Natural killer cell (primary cell): Measurements from ENCODE around the gene RABGAP1L. TPM values are rescaled to one million over a fixed set of nuclear protein-coding genes. Genes with fewer than 3 reads are reported as not detected.
A peak's percentile ranks its signal among the peaks of the same experiment; 100 is the strongest.

ENCODE experiments used
- ATAC-seq, 3 donors: fragments of 150-1000 bp in 2 of 3; fragments of 200-7000 bp in 1 of 3; cut with Tn5 transposase; 1 replicate in 1 of 3; 2 replicates in 2 of 3; pipeline ENCODE4 v1.10.0; 2021; ENCODE audit warnings: mild to moderate bottlenecking in 2 of 3, moderate library complexity in 2 of 3
- DNase-seq, 2 donors: peaks; one replicate each; pipeline versions ENCODE4 v3.0.0 to v3.0.0-alpha.2; 2013 to 2021; ENCODE audit warnings: mixed read lengths in 1 of 2
- H3K27ac ChIP-seq: one replicate; pipeline ENCODE4 v1.5.1; 2013; ENCODE audit warnings: mild to moderate bottlenecking, low read length
- H3K27me3 ChIP-seq: one replicate; pipeline ENCODE4 v1.6.1; 2013; ENCODE audit warnings: low read length; ENCODE audit not compliant: control insufficient read depth, insufficient read depth
- H3K36me3 ChIP-seq: one replicate; pipeline ENCODE4 v1.6.1; 2013; ENCODE audit warnings: low read length; ENCODE audit not compliant: control insufficient read depth, insufficient read depth
- H3K4me1 ChIP-seq: one replicate; pipeline ENCODE4 v1.6.1; 2013; ENCODE audit warnings: low read length; ENCODE audit not compliant: control insufficient read depth, insufficient read depth
- H3K4me3 ChIP-seq: one replicate; pipeline ENCODE4 v1.5.1; 2013; ENCODE audit warnings: low read length
- H3K9me3 ChIP-seq: one replicate; pipeline ENCODE4 v1.6.1; 2013; ENCODE audit warnings: low read length; ENCODE audit not compliant: control insufficient read depth, insufficient read depth
- H3K27ac Mint-ChIP-seq, 2 donors: one replicate each; pipeline ENCODE4 v1.8.0; 2022; ENCODE audit warnings: mild to moderate bottlenecking in 2 of 2, mixed read lengths in 2 of 2, moderate library complexity in 1 of 2
- H3K27me3 Mint-ChIP-seq, 2 donors: one replicate each; pipeline ENCODE4 v1.8.0; 2022; ENCODE audit warnings: low read depth in 2 of 2, mixed read lengths in 2 of 2
- H3K36me3 Mint-ChIP-seq: one replicate; pipeline ENCODE4 v1.8.0; 2022; ENCODE audit warnings: mixed read lengths
- H3K4me1 Mint-ChIP-seq, 2 donors: one replicate each; pipeline ENCODE4 v1.8.0; 2022; ENCODE audit warnings: mixed read lengths in 2 of 2
- H3K4me3 Mint-ChIP-seq: one replicate; pipeline ENCODE4 v1.8.0; 2022; ENCODE audit warnings: mild to moderate bottlenecking, moderate library complexity, mixed read lengths
- H3K9me3 Mint-ChIP-seq, 2 donors: one replicate each; pipeline ENCODE4 v1.8.0; 2022; ENCODE audit warnings: mixed read lengths in 2 of 2
- CTCF ChIP-seq: fragments of 200-600 bp; IDR thresholded peaks from one replicate; pipeline ENCODE4 v1.8.0; 2022; ENCODE audit warnings: antibody characterized with exemption
- WGBS: methylation state at CpG from one replicate; pipeline ENCODE4 v1.1.7; 2013; ENCODE audit warnings: missing lambda C conversion rate; ENCODE audit not compliant: insufficient coverage; 5-methylcytosine and 5-hydroxymethylcytosine counted together
- intact Hi-C: fragments of 100-400 bp; cut with micrococcal nuclease; formaldehyde crosslinking; loops from one replicate; pipeline ENCODE4 v1.14.2; 2022
- total RNA-seq, 4 donors: library from RNA; stranded (reverse); fragments of 120-200 nt in 1 of 4; gene quantifications; one replicate each; pipeline versions ENCODE4 v1.2.3 to v1.2.4, GENCODE V29; 2013 to 2022

Gene RABGAP1L
- total RNA-seq, 3 donors from 2014 or later (not counting 1 experiment from before 2014, with no cell fraction given): 145 to 168 (median 153) TPM

GRCh38 chr1:174818014-174818616 is 658.8 kb downstream of the RABGAP1L start:
- peak overlapping the region in 1 of 2 donors; percentile 3 for H3K27ac Mint-ChIP-seq
- TF ChIP-seq CTCF: no peak
- no peak for DNase-seq
- intact Hi-C loops: no loop called here
- Histone ChIP-seq H3K36me3 (peaks cover 2% of the 10 kb centered on the region), H3K27me3 (no peaks in the 10 kb centered on the region), H3K4me1 (peaks cover 4% of the 10 kb centered on the region), H3K4me3 (no peak overlapping the region), H3K27ac (no peak overlapping the region), H3K9me3 (no peaks in the 10 kb centered on the region)
- peaks cover 21 to 32% of the 10 kb centered on the region in 2 donors for H3K4me1 Mint-ChIP-seq
- no peaks in the 10 kb centered on the region for H3K27me3 Mint-ChIP-seq
- no peak for ATAC-seq
- no peaks in the 10 kb centered on the region for H3K9me3 Mint-ChIP-seq
- no peak overlapping the region for H3K4me3 Mint-ChIP-seq
- no peaks in the 10 kb centered on the region for H3K36me3 Mint-ChIP-seq
- WGBS: 74% methylated on average over 3 of the region's 4 CpGs

DNA sequence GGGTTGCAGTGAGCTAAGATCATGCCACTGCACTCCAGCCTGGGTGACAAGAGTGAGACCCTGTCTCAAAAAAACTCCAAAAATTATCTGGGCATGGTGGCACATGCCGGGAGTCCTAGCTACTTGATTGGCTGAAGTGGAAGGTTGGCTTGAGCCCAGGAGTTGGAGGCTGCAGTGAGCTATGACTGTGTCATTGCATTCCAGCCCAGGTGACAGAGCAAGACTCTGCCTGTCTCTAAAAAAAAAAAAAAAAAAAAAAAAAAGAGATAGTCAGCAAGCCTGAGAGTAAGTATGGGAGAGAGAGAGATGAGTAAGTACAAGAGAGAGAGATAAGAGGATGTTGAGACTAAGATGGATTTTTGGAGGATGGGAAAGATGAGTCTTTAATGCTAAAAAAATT is 659.6 kb downstream of the RABGAP1L start:
- no peak overlapping the region for H3K27ac Mint-ChIP-seq
- no peak overlapping the region for H3K4me3 Mint-ChIP-seq
- Histone ChIP-seq H3K36me3 (peaks cover 2% of the 10 kb centered on the region), H3K9me3 (no peaks in the 10 kb centered on the region), H3K4me3 (no peak overlapping the region), H3K27ac (no peak overlapping the region), H3K4me1 (peaks cover 4% of the 10 kb centered on the region), H3K27me3 (no peaks in the 10 kb centered on the region)
- H3K27me3 Mint-ChIP-seq: no peaks in the 10 kb centered on the region
- ATAC-seq (no peak), DNase-seq (no peak)
- H3K36me3 Mint-ChIP-seq: no peaks in the 10 kb centered on the region
- 100% methylated on average over 1 of the region's 1 CpG for whole genome bisulfite sequencing
- no peak for TF ChIP-seq CTCF
- H3K9me3 Mint-ChIP-seq: no peaks in the 10 kb centered on the region
- intact Hi-C loops: no loop called here
- H3K4me1 Mint-ChIP-seq: peaks cover 20 to 32% of the 10 kb centered on the region in 2 donors

- DNase-seq (no peak), ATAC-seq (no peak)
- Mint-ChIP-seq H3K36me3 (no peaks in the 10 kb centered on the region), H3K27ac (no peak overlapping the region), H3K4me1 (peaks cover 20 to 32% of the 10 kb centered on the region in 2 donors), H3K4me3 (no peak overlapping the region), H3K27me3 (no peaks in the 10 kb centered on the region), H3K9me3 (no peaks in the 10 kb centered on the region)
- Histone ChIP-seq H3K9me3 (no peaks in the 10 kb centered on the region), H3K4me1 (peaks cover 4% of the 10 kb centered on the region), H3K4me3 (no peak overlapping the region), H3K27ac (no peak overlapping the region), H3K36me3 (peaks cover 2% of the 10 kb centered on the region), H3K27me3 (no peaks in the 10 kb centered on the region)
- intact Hi-C loops: no loop called here
- no peak for TF ChIP-seq CTCF
Observed at GRCh38 chr1:174819596-174819995, 660.3 kb downstream of the RABGAP1L start.

GRCh38 chr1:174825127-174825526 is 665.8 kb downstream of the RABGAP1L start:
- no peak overlapping the region for H3K27ac Mint-ChIP-seq
- Histone ChIP-seq H3K27me3 (no peaks in the 10 kb centered on the region), H3K27ac (no peak overlapping the region), H3K9me3 (no peaks in the 10 kb centered on the region), H3K36me3 (peaks cover 2% of the 10 kb centered on the region), H3K4me3 (no peak overlapping the region), H3K4me1 (no peaks in the 10 kb centered on the region)
- no peak for TF ChIP-seq CTCF
- ATAC-seq (no peak), DNase-seq (no peak)
- no peaks in the 10 kb centered on the region for H3K36me3 Mint-ChIP-seq
- no peaks in the 10 kb centered on the region for H3K9me3 Mint-ChIP-seq
- peaks cover 4 to 18% of the 10 kb centered on the region in 2 donors for H3K4me1 Mint-ChIP-seq
- no peaks in the 10 kb centered on the region for H3K27me3 Mint-ChIP-seq
- H3K4me3 Mint-ChIP-seq: no peak overlapping the region
- WGBS: 96% methylated on average over 4 of the region's 4 CpGs
- intact Hi-C loops: no loop called here
